Measurements from ENCODE around the gene HEATR3.

HEATR3 gene

DNA sequence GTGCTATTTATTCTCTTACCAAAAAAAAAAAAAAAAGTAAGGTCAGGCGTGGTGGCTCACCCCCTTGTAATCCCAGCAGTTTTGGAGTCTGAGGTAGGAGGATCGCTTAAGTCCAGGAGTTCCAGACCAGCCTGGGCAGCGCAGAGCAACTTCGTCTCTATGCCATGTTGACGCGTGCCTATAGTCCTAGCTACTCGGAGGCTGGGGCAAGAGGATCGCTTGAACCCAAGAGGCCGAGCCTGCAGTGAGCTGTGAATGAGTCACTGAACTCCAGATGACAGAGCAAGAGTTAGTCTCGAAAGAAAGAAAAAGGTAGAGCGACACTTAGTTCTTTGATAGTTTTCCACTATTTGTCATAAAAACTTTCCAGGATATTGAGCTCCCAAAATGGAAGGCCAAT, 86.0 kb downstream of the HEATR3 start:
- Histone ChIP-seq H3K9me3 (ENCODE audit: control insufficient read depth, low read length) (no peaks in the 10 kb centered on the region), H3K4me3 (ENCODE audit: low read length) (no peak overlapping the region), H3K9ac (ENCODE audit: low read length) (no peak overlapping the region), H3K27me3 (ENCODE audit: control insufficient read depth, insufficient read depth, low read length) (no peaks in the 10 kb centered on the region), H3K36me3 (ENCODE audit: control insufficient read depth, insufficient read depth, low read length) (no peaks in the 10 kb centered on the region), H3K4me1 (ENCODE audit: control insufficient read depth, insufficient read depth, low read length) (peaks cover 12% of the 10 kb centered on the region)

DNA sequence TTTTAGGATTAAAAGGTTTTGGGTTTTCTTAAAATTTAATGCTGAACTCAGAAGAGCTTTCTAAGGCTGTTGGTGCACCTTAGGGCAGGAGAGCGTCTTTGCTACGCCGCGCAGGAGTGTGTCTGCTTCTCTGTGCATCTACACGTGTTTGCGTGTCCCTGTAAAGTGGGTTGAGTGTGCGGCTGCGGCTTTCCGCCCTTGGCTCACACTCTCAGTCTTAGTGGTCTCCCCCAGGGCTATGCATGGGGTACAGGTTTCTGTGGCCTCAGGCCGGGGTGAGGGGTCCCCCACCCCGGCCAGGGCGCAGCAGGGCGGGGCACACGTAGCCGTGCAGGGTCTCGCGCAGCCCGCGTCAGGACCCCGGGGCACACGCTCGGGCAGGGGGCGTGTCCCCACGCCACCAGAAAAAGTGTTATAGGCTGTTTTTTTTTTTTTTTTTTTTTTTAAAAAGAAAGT, 86.6 kb downstream of the HEATR3 start:
- Histone ChIP-seq H3K9me3 (ENCODE audit: control insufficient read depth, low read length) (no peaks in the 10 kb centered on the region), H3K9ac (ENCODE audit: low read length) (peak overlapping the region; percentile 66), H3K4me3 (ENCODE audit: low read length) (peak overlapping the region; percentile 42), H3K36me3 (ENCODE audit: control insufficient read depth, insufficient read depth, low read length) (no peaks in the 10 kb centered on the region), H3K4me1 (ENCODE audit: control insufficient read depth, insufficient read depth, low read length) (peaks cover 12% of the 10 kb centered on the region), H3K27me3 (ENCODE audit: control insufficient read depth, insufficient read depth, low read length) (no peaks in the 10 kb centered on the region)

DNA sequence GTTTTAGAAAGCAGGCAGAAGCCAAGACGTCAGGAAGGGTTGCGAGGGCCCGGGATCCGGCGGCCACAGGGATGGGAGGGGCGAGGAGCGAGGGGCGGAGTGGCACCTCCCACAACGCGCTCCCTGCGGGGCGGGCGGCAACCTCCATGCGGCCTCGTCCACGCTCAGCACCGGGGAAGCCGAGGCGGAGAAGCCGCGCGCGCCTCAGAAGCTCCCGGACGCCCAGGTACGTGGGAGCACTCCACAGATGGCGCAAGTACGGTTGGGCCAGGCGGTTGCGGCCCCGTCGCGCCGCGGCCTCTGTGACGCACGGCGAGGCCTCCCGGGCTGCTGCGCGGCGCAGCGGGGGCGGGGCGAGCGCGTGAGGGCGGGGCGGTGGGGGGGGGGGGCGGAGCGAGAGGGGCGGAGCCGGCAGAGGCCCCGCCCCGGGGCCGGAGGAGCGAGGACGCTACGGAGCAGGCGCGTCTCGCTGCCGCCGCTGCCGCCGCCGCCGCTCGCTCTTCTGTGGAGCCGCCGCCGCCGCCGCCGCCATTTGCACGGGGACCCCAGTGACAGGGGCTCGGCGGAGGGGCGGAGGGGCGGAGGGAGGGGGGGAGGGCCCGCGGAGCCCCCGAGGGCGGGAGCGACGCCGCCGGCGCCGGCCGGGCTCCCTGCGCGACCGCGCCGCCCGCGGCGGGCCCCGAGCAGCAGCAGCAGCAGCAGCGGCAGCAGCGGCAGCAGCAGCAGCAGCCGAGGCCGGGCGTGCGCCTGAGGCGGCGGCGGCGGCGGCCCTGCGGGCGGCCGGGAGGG, 87.2 kb downstream of the HEATR3 start, which contains the start of gene TENT4B:
Gene TENT4B, plus strand, starts transcription at position 500 of the 789 bp plus-strand sequence. CDS start 316 bp downstream, outside the sequence.
- Histone ChIP-seq H3K27me3 (ENCODE audit: control insufficient read depth, insufficient read depth, low read length) (no peaks in the 10 kb centered on the region), H3K36me3 (ENCODE audit: control insufficient read depth, insufficient read depth, low read length) (no peaks in the 10 kb centered on the region), H3K4me1 (ENCODE audit: control insufficient read depth, insufficient read depth, low read length) (peaks cover 12% of the 10 kb centered on the region), H3K4me3 (ENCODE audit: low read length) (peak within 1 kb of the TSS; percentile 66), H3K9me3 (ENCODE audit: control insufficient read depth, low read length) (no peaks in the 10 kb centered on the region), H3K9ac (ENCODE audit: low read length) (peak within 1 kb of the TSS; percentile 74)

DNA sequence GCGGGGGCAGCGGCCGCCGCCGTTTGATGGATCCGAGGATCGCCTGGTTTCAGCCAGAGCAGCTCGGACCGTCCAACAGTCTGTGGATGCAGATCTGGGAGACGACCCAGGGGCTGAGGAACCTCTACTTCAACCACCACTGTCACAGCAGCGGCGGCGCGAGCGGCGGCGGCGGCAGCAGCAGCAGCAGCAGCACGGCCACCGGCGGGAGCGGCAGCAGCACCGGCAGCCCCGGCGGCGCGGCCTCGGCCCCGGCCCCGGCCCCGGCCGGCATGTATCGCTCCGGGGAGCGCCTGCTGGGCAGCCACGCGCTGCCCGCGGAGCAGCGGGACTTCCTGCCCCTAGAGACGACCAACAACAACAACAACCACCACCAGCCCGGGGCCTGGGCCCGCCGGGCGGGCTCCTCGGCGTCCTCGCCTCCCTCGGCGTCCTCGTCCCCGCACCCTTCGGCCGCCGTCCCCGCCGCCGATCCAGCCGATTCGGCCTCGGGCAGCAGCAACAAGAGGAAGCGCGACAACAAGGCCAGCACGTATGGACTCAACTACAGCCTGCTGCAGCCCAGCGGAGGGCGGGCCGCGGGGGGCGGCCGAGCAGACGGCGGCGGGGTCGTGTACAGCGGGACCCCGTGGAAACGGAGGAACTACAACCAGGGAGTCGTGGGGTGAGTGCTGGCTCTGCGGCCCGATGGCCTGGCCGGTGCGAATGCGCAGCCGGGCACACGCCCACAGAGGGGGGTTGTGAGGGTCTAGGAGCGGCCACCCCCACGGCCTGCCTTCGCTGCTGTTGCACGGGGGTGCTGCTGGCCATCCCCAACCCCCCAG, 88.0 kb downstream of the HEATR3 start:
- Histone ChIP-seq H3K4me1 (ENCODE audit: control insufficient read depth, insufficient read depth, low read length) (peaks cover 12% of the 10 kb centered on the region), H3K36me3 (ENCODE audit: control insufficient read depth, insufficient read depth, low read length) (no peaks in the 10 kb centered on the region), H3K27me3 (ENCODE audit: control insufficient read depth, insufficient read depth, low read length) (no peaks in the 10 kb centered on the region)

DNA sequence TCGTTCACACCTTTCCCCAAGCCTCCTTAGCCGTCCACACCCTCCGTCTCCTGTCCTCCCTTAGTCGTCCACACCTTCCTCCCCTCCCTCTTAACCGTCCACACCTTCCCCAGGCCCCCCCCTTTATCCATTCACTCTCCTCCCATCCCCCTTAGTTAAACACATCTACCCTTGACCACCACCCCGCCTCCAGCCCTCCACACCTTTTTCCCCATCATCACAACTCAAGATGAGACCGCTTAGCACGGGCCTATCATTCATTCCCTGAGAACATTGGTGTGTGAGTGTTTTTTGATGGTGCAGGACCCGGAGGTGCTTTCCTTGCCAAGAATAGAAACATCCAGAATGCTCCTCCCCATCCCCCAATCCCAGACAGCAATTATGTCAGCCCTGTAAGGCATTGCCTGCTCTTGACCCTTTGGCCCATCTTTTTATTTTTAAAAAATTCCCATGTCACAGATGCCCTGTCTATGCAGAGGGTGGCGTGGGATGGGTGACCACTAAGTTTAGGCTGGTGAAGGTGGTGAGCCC, 88.7 kb downstream of the HEATR3 start:
- Histone ChIP-seq H3K36me3 (ENCODE audit: control insufficient read depth, insufficient read depth, low read length) (no peaks in the 10 kb centered on the region), H3K4me1 (ENCODE audit: control insufficient read depth, insufficient read depth, low read length) (peaks cover 12% of the 10 kb centered on the region), H3K27me3 (ENCODE audit: control insufficient read depth, insufficient read depth, low read length) (no peaks in the 10 kb centered on the region), H3K4me3 (ENCODE audit: low read length) (peak overlapping the region; percentile 66), H3K9me3 (ENCODE audit: control insufficient read depth, low read length) (no peaks in the 10 kb centered on the region), H3K9ac (ENCODE audit: low read length) (peak overlapping the region; percentile 74)

More for the DNA sequence above, 88.0 kb downstream of the HEATR3 start:
- Histone ChIP-seq H3K4me3 (ENCODE audit: low read length) (peak overlapping the region; percentile 66), H3K9me3 (ENCODE audit: control insufficient read depth, low read length) (no peaks in the 10 kb centered on the region), H3K9ac (ENCODE audit: low read length) (peak overlapping the region; percentile 74)

DNA sequence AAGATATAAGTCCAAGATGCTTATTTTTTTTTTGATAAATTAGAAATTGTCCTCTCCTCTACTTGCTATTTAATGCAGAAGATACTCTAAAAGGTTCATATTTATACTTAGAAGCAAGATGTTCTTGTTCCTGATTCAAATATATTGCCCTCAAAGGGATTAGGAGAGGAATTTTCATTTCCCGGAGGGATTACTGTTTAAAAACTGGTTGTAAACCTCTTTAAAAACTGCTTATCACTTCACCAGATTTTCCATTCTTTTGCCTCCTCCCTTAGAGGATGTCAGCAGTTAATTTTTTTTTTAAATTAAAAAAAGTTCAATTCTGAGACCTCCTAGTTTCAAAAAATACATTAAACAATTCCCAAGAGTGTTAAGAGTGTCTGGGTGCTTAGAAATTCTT, 90.2 kb downstream of the HEATR3 start:
- Histone ChIP-seq H3K9me3 (ENCODE audit: control insufficient read depth, low read length) (no peaks in the 10 kb centered on the region), H3K4me3 (ENCODE audit: low read length) (no peak overlapping the region), H3K9ac (ENCODE audit: low read length) (no peak overlapping the region), H3K4me1 (ENCODE audit: control insufficient read depth, insufficient read depth, low read length) (peaks cover 12% of the 10 kb centered on the region), H3K36me3 (ENCODE audit: control insufficient read depth, insufficient read depth, low read length) (no peaks in the 10 kb centered on the region), H3K27me3 (ENCODE audit: control insufficient read depth, insufficient read depth, low read length) (no peaks in the 10 kb centered on the region)
